B cell (primary cell): ENCODE data around the gene RNF130.

Experiments used
- CTCF ChIP-seq: fragments of 200-600 bp; IDR thresholded peaks from one replicate; pipeline ENCODE4 v1.8.0; 2022; ENCODE audit warnings: antibody characterized with exemption, mild to moderate bottlenecking
- EZH2 ChIP-seq: IDR thresholded peaks from 2 replicates; pipeline ENCODE4 v1.6.1; 2012; ENCODE audit warnings: borderline replicate concordance, low read depth, mild to moderate bottlenecking, moderate library complexity, low read length; ENCODE audit not compliant: insufficient read depth, poor library complexity, severe bottlenecking

GRCh38 chr5:180027459-180028089, 44.0 kb downstream of the RNF130 start:
- TF ChIP-seq CTCF (no peak), EZH2 (no peak)
